Panc1 (cell line): Measurements from ENCODE around the gene TNRC18.
"Not testable (repeated sequence)": the region's sequence is repeated elsewhere in the genome, so short reads cannot be mapped to it uniquely, and the experiment has no call there.

Experiments used
- CTCF ChIP-seq: fragments of 450-650 bp; IDR thresholded peaks from 2 replicates; pipeline ENCODE4 v1.5.1; 2017; ENCODE audit warnings: mild to moderate bottlenecking
- POLR2AphosphoS5 ChIP-seq: IDR thresholded peaks from 2 replicates; pipeline ENCODE4 v1.6.1; 2012; ENCODE audit warnings: mild to moderate bottlenecking, low read depth, low read length, moderate library complexity
- REST ChIP-seq, 2 experiments: IDR thresholded peaks; 2 replicates each; pipeline ENCODE4 v1.6.1; 2011 to 2012; ENCODE audit warnings: low read depth in 2 of 2, control low read depth in 1 of 2, low read length in 1 of 2, mild to moderate bottlenecking in 1 of 2, moderate library complexity in 1 of 2; ENCODE audit not compliant: insufficient read depth in 1 of 2
- SIN3A ChIP-seq: IDR thresholded peaks from 2 replicates; pipeline ENCODE4 v1.6.1; 2012; ENCODE audit warnings: low read depth, mild to moderate bottlenecking, low read length, moderate library complexity, borderline replicate concordance; ENCODE audit not compliant: insufficient read depth
- TCF7L2 ChIP-seq: IDR thresholded peaks from 2 replicates; pipeline ENCODE4 v1.6.1; 2011; ENCODE audit warnings: mild to moderate bottlenecking, low read depth, low read length, inconsistent platforms

GRCh38 chr7:5360021-5360420 is 63.6 kb downstream of the TNRC18 start:
- not testable (repeated sequence) for TF ChIP-seq CTCF; POLR2AphosphoS5; REST (IDR thresholded peaks at IDR 0.05; ENCODE audit: insufficient read depth in 1 of 2, low read depth in 2 of 2, low read length in 1 of 2); TCF7L2; SIN3A
